ENCODE data around the gene MYOD1.

The MYOD1 gene

GRCh38 chr11:17734986-17735817 lies 15.8 kb downstream of the MYOD1 start:
- peak; percentile 78 for DNase-seq

- DNase-seq = peak; percentile 75
Observed at GRCh38 chr11:17735818-17736578, 16.6 kb downstream of the MYOD1 start.

GRCh38 chr11:17736579-17736893 lies 17.2 kb downstream of the MYOD1 start:
- DNase-seq = no peak

- no peak for DNase-seq
Observed at GRCh38 chr11:17736930-17737817, 17.8 kb downstream of the MYOD1 start.

- no peak for DNase-seq
Observed at GRCh38 chr11:17738151-17738973, 19.0 kb downstream of the MYOD1 start.

GRCh38 chr11:17739945-17740338 lies 20.6 kb downstream of the MYOD1 start:
- no peak for DNase-seq

GRCh38 chr11:17740649-17741235 lies 21.4 kb downstream of the MYOD1 start:
- no peak for DNase-seq

- no peak for DNase-seq
Observed at GRCh38 chr11:17741487-17741886, 22.1 kb downstream of the MYOD1 start.

- DNase-seq = no peak
Observed at GRCh38 chr11:17742019-17742418, 22.6 kb downstream of the MYOD1 start.

- no peak for DNase-seq
Observed at GRCh38 chr11:17743026-17743807, 23.8 kb downstream of the MYOD1 start.

- DNase-seq = no peak
Observed at GRCh38 chr11:17743808-17744119, 24.4 kb downstream of the MYOD1 start.

GRCh38 chr11:17744151-17744940 lies 25.0 kb downstream of the MYOD1 start:
- no peak for DNase-seq

- no peak for DNase-seq
Observed at GRCh38 chr11:17745023-17745772, 25.8 kb downstream of the MYOD1 start.

- DNase-seq = no peak
Observed at GRCh38 chr11:17746096-17746495, 26.7 kb downstream of the MYOD1 start.

- DNase-seq = no peak
Observed at GRCh38 chr11:17747131-17747955, 28.0 kb downstream of the MYOD1 start.

- no peak for DNase-seq
Observed at GRCh38 chr11:17748044-17748443, 28.7 kb downstream of the MYOD1 start.

- no peak for DNase-seq
Observed at GRCh38 chr11:17748761-17749721, 29.7 kb downstream of the MYOD1 start.
